A673 (cell line): ENCODE data around the gene TPSD1.

Source experiments
- CTCF ChIP-seq: fragments of 300-800, 200-600 bp; sonication (generic); conservative IDR thresholded peaks from 2 replicates; pipeline ENCODE4 v1.5.1; 2017; ENCODE audit warnings: low read depth, mild to moderate bottlenecking, antibody characterized with exemption, low read length, moderate library complexity, mixed read lengths
- EZH2 ChIP-seq: fragments of 200-600 bp; sonication (generic); IDR thresholded peaks from 2 replicates; pipeline ENCODE4 v1.6.1; 2017; ENCODE audit warnings: borderline replicate concordance, low read depth, mild to moderate bottlenecking, mixed read lengths, antibody characterized with exemption, low read length; ENCODE audit not compliant: poor library complexity, severe bottlenecking

DNA sequence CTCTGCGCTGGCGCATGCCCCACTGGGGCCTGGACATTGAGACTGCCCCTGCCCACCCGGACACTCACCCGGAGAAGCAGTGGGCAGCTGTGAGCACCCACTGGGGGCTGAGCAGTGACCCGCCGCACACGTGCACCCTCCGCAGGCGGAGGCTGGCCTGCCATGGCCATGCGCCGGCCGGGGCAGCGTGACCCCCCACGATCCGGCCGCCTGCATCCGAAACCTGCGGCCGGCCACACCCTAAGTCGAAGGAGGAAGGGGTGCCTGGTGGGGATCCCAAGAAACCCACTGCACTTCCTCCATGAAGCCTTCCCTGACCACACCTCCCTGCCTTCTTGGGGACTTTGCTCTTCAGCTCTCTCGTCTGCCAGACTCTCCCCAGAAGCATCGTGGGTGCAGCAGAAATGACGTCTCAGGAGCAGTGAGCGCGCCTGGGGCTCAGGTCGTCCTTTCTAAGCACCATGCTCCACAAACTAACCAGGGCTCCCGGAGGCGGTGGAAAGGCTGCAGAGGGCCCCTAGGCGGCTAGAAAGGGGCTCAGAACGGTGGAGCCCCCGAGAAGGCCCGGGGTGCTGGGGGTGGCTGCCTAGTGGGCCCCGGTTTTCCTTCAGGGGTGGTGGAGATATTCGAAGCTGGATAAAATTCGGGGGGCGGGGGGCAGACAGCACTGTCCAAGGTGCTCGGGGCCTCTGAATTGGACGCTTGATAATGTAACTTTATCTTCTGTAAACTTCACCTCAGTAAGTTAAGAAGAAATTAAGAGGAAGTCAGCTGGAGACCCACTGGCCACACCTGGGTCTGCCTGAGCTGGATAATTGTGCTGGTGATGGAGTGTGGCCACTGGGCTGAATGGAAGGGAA lies 32.3 kb upstream of the TPSD1 start:
- TF ChIP-seq CTCF (no peak), EZH2 (no peak)
